HFFc6 (cell line): Measurements from ENCODE around the gene GPA33. TPM values are rescaled to one million over a fixed set of nuclear protein-coding genes. Genes with fewer than 3 reads are reported as not detected.

Experiments used
- DNase-seq: peaks from one replicate; pipeline ENCODE4 v3.0.0-alpha.2; 2018
- H3K27ac Mint-ChIP-seq: 2 replicates; pipeline ENCODE4 v1.8.0; 2020; ENCODE audit warnings: mild to moderate bottlenecking, mixed read lengths
- H3K27me3 Mint-ChIP-seq: 2 replicates; pipeline ENCODE4 v1.8.0; 2021; ENCODE audit warnings: mild to moderate bottlenecking, moderate library complexity, mixed read lengths; ENCODE audit not compliant: insufficient read depth
- H3K36me3 Mint-ChIP-seq: 2 replicates; pipeline ENCODE4 v1.8.0; 2021; ENCODE audit warnings: low read depth, mixed read lengths
- H3K4me1 Mint-ChIP-seq: 2 replicates; pipeline ENCODE4 v1.8.0; 2020; ENCODE audit warnings: low read depth, mixed read lengths
- H3K4me3 Mint-ChIP-seq: 2 replicates; pipeline ENCODE4 v1.8.0; 2020; ENCODE audit warnings: mild to moderate bottlenecking, moderate library complexity, mixed read lengths
- H3K9me3 Mint-ChIP-seq: 2 replicates; pipeline ENCODE4 v1.8.0; 2020; ENCODE audit warnings: mild to moderate bottlenecking, mixed read lengths
- CTCF ChIP-seq: fragments of 200-600 bp; sonication (generic); IDR thresholded peaks from 2 replicates; pipeline ENCODE4 v1.5.0; 2021; ENCODE audit warnings: antibody characterized with exemption, mild to moderate bottlenecking
- total RNA-seq, 6 experiments: library from RNA; stranded (reverse); fragmentation: NEBNext Ultra II Directional; extraction: Animal tissue kit (Norgen Biotek cat#: 25700); gene quantifications; 2 replicates in 1 of 6; 3 replicates in 5 of 6; pipeline ENCODE4 v1.2.3, GENCODE V29; 2021

The GPA33 gene
- total RNA-seq, 6 experiments from 2014 or later: not detected

- Mint-ChIP-seq H3K27me3 (peaks cover 12% of the 10 kb centered on the region), H3K27ac (no peak within 1 kb of the TSS), H3K4me1 (peaks cover 22% of the 10 kb centered on the region), H3K36me3 (no peaks in the 10 kb centered on the region), H3K4me3 (no peak within 1 kb of the TSS), H3K9me3 (no peaks in the 10 kb centered on the region)
- no peak for TF ChIP-seq CTCF
- DNase-seq: no peak
Observed at GRCh38 chr1:167093846-167094516, 3.8 kb upstream of the GPA33 start, which contains the start of gene STYXL2. STYXL2 (plus strand) TSS chr1:167094075; CDS start chr1:167094850, 775 bp downstream.

GRCh38 chr1:167092653-167093052 is 2.5 kb upstream of the GPA33 start:
- H3K27me3 Mint-ChIP-seq: peaks cover 9% of the 10 kb centered on the region
- no peak for TF ChIP-seq CTCF
- H3K27ac Mint-ChIP-seq: no peak overlapping the region
- H3K36me3 Mint-ChIP-seq: no peaks in the 10 kb centered on the region
- H3K4me1 Mint-ChIP-seq: peaks cover 22% of the 10 kb centered on the region
- H3K9me3 Mint-ChIP-seq: no peaks in the 10 kb centered on the region
- no peak for DNase-seq
- no peak overlapping the region for H3K4me3 Mint-ChIP-seq

- Mint-ChIP-seq H3K27ac (no peak overlapping the region), H3K4me3 (no peak overlapping the region), H3K36me3 (no peaks in the 10 kb centered on the region), H3K4me1 (peaks cover 12% of the 10 kb centered on the region), H3K27me3 (peaks cover 8% of the 10 kb centered on the region), H3K9me3 (no peaks in the 10 kb centered on the region)
- TF ChIP-seq CTCF: no peak
- no peak for DNase-seq
Observed at GRCh38 chr1:167089939-167090313, 251 bp downstream of the GPA33 start.

GRCh38 chr1:167088746-167089417 is 1.3 kb downstream of the GPA33 start:
- TF ChIP-seq CTCF: no peak
- H3K36me3 Mint-ChIP-seq: no peaks in the 10 kb centered on the region
- peaks cover 2% of the 10 kb centered on the region; the same call in 1 of the 2 replicates for H3K4me1 Mint-ChIP-seq
- H3K4me3 Mint-ChIP-seq: no peak overlapping the region
- no peaks in the 10 kb centered on the region for H3K9me3 Mint-ChIP-seq
- no peak for DNase-seq
- no peak overlapping the region for H3K27ac Mint-ChIP-seq
- H3K27me3 Mint-ChIP-seq: peaks cover 8% of the 10 kb centered on the region

- Mint-ChIP-seq H3K27ac (no peak overlapping the region), H3K4me1 (no peaks in the 10 kb centered on the region), H3K36me3 (no peaks in the 10 kb centered on the region), H3K27me3 (peaks cover 12% of the 10 kb centered on the region), H3K9me3 (no peaks in the 10 kb centered on the region), H3K4me3 (no peak overlapping the region)
- no peak for DNase-seq
- no peak for TF ChIP-seq CTCF
Observed at GRCh38 chr1:167086768-167087167, 3.4 kb downstream of the GPA33 start.
